H1 (cell line): ENCODE data around the gene PPAN. TPM values are rescaled to one million over a fixed set of nuclear protein-coding genes. Genes with fewer than 3 reads are reported as not detected.

Experiments
- CTCF ChIA-PET: fragments of 300-600 bp; sonication (Branson Sonifier 250); formaldehyde crosslinking; loops from one replicate; lab custom pipeline; 2021; ENCODE audit not compliant: partially characterized antibody; lab: Charles Lee
- POLR2A ChIA-PET: fragments of 300-600 bp; sonication (Branson Sonifier 250); formaldehyde crosslinking; loops from one replicate; lab custom pipeline; 2021; ENCODE audit warnings: inconsistent platforms; ENCODE audit not compliant: partially characterized antibody; lab: Charles Lee
- DNase-seq, 2 experiments: peaks; one replicate each; pipeline versions ENCODE4 v3.0.0 to v3.0.0-alpha.2; 2010 to 2022; ENCODE audit warnings: low spot score in 2 of 2, low read depth in 1 of 2, mixed read lengths in 1 of 2
- FAIRE-seq: peaks from 2 replicates; lab custom pipeline; 2011; peaks lifted over from hg19 to GRCh38; lab: Jason Lieb, UNC
- H2AFZ ChIP-seq: 2 replicates; pipeline ENCODE4 v1.8.1; 2012; ENCODE audit warnings: low read length, inconsistent platforms
- H2AK5ac ChIP-seq: 2 replicates; pipeline ENCODE4 v1.6.1; 2013; ENCODE audit warnings: low read depth, low read length
- H2BK120ac ChIP-seq: replicated peaks from 2 replicates; pipeline ENCODE3; 2013; ENCODE audit warnings: low read depth, low read length, inconsistent platforms
- H2BK12ac ChIP-seq: 2 replicates; pipeline ENCODE4 v1.6.1; 2013; ENCODE audit warnings: low read depth, low read length
- H2BK15ac ChIP-seq: 2 replicates; pipeline ENCODE4 v1.6.1; 2013; ENCODE audit warnings: low read length
- H2BK20ac ChIP-seq: 2 replicates; pipeline ENCODE4 v1.6.1; 2013; ENCODE audit warnings: low read length
- H2BK5ac ChIP-seq: 2 replicates; pipeline ENCODE4 v1.6.1; 2013; ENCODE audit warnings: low read depth, low read length
- H3K14ac ChIP-seq: 2 replicates; pipeline ENCODE4 v1.6.1; 2013; ENCODE audit warnings: inconsistent platforms; ENCODE audit not compliant: insufficient read length
- H3K18ac ChIP-seq: 2 replicates; pipeline ENCODE4 v1.6.1; 2013; ENCODE audit warnings: low read length; ENCODE audit errors: extremely low read depth
- H3K23ac ChIP-seq: 2 replicates; pipeline ENCODE4 v1.6.1; 2013; ENCODE audit warnings: inconsistent platforms; ENCODE audit not compliant: insufficient read length
- H3K23me2 ChIP-seq: 2 replicates; pipeline ENCODE4 v1.6.1; 2013; ENCODE audit warnings: low read depth, low read length
- H3K27ac ChIP-seq: 2 replicates; pipeline ENCODE4 v1.6.1; 2011; ENCODE audit warnings: low read depth, low read length, inconsistent platforms
- H3K27me3 ChIP-seq, 4 experiments: replicated peaks in 1 of 4; 1 replicate in 1 of 4; 2 replicates in 3 of 4; pipeline versions ENCODE4 v1.6.1 to v1.8.1; 2011 to 2013; ENCODE audit warnings: low read length in 3 of 4, mild to moderate bottlenecking in 3 of 4, inconsistent platforms in 2 of 4, mixed read lengths in 2 of 4, moderate library complexity in 1 of 4; ENCODE audit not compliant: control insufficient read depth in 3 of 4, insufficient read depth in 3 of 4; ENCODE audit errors: extremely low read depth in 1 of 4
- H3K36me3 ChIP-seq, 4 experiments: 2 replicates each; pipeline versions ENCODE4 v1.6.1 to v1.8.1; 2011 to 2013; ENCODE audit warnings: mild to moderate bottlenecking in 4 of 4, low read length in 3 of 4, moderate library complexity in 2 of 4, control low read depth in 1 of 4, inconsistent platforms in 1 of 4; ENCODE audit not compliant: insufficient read depth in 4 of 4, control insufficient read depth in 2 of 4
- H3K4ac ChIP-seq: replicated peaks from 2 replicates; pipeline ENCODE3; 2013; ENCODE audit warnings: low read length, low read depth, mixed read lengths, inconsistent platforms; ENCODE audit not compliant: insufficient read length
- H3K4me1 ChIP-seq, 4 experiments: replicated peaks in 1 of 4; 1 replicate in 1 of 4; 2 replicates in 3 of 4; pipeline versions ENCODE4 v1.6.1 to v1.8.1; 2011 to 2013; ENCODE audit warnings: low read length in 3 of 4, inconsistent platforms in 2 of 4, mixed read lengths in 1 of 4; ENCODE audit not compliant: insufficient read depth in 4 of 4, control insufficient read depth in 3 of 4
- H3K4me2 ChIP-seq, 2 experiments: 2 replicates each; pipeline versions ENCODE4 v1.6.1 to v1.8.1; 2011 to 2013; ENCODE audit warnings: low read depth in 2 of 2, low read length in 2 of 2, control low read depth in 1 of 2, inconsistent platforms in 1 of 2, mild to moderate bottlenecking in 1 of 2; ENCODE audit not compliant: insufficient read depth in 1 of 2
- H3K4me3 ChIP-seq, 4 experiments: fragments of 200-600, 300-600 bp in 1 of 4; sonication (generic), shearing (Covaris generic), sonication (Bioruptor Twin) in 1 of 4; 2 replicates each; pipeline versions ENCODE4 v1.5.1 to v1.8.1; 2011 to 2016; ENCODE audit warnings: low read length in 4 of 4, low read depth in 3 of 4, control low read depth in 2 of 4, inconsistent platforms in 2 of 4, mild to moderate bottlenecking in 2 of 4, mixed read lengths in 1 of 4, moderate library complexity in 1 of 4; ENCODE audit not compliant: insufficient read depth in 2 of 4; ENCODE audit errors: extremely low read depth in 1 of 4
- H3K56ac ChIP-seq: replicated peaks from 2 replicates; pipeline ENCODE3; 2013; ENCODE audit warnings: low read depth, mild to moderate bottlenecking, mixed read lengths, low read length, inconsistent platforms; ENCODE audit not compliant: insufficient read length
- H3K79me1 ChIP-seq: 2 replicates; pipeline ENCODE4 v1.6.1; 2013; ENCODE audit warnings: low read depth, low read length, control low read depth
- H3K79me2 ChIP-seq, 2 experiments: 2 replicates each; pipeline versions ENCODE4 v1.6.1 to v1.8.1; 2012 to 2013; ENCODE audit warnings: low read length in 2 of 2, mild to moderate bottlenecking in 2 of 2, inconsistent platforms in 1 of 2; ENCODE audit not compliant: insufficient read depth in 2 of 2, control insufficient read depth in 1 of 2
- H3K9ac ChIP-seq, 4 experiments: replicated peaks in 1 of 4; 1 replicate in 1 of 4; 2 replicates in 3 of 4; pipeline versions ENCODE4 v1.6.1 to v1.8.1; 2011 to 2013; ENCODE audit warnings: low read depth in 3 of 4, low read length in 3 of 4, control low read depth in 2 of 4, mild to moderate bottlenecking in 2 of 4, moderate library complexity in 2 of 4, inconsistent platforms in 1 of 4; ENCODE audit errors: extremely low read depth in 1 of 4
- H3K9me3 ChIP-seq, 2 experiments: 2 replicates each; pipeline versions ENCODE4 v1.6.1 to v1.8.1; 2012 to 2013; ENCODE audit warnings: mild to moderate bottlenecking in 2 of 2, moderate library complexity in 2 of 2, control low read depth in 1 of 2, inconsistent platforms in 1 of 2, low read depth in 1 of 2, low read length in 1 of 2, mixed read lengths in 1 of 2; ENCODE audit not compliant: insufficient read depth in 2 of 2
- H4K20me1 ChIP-seq, 2 experiments: replicated peaks in 1 of 2; 2 replicates each; pipeline versions ENCODE3 to v1.8.1; 2011 to 2013; ENCODE audit warnings: inconsistent platforms in 2 of 2, low read length in 2 of 2, mild to moderate bottlenecking in 1 of 2; ENCODE audit not compliant: insufficient read depth in 2 of 2, control insufficient read depth in 1 of 2
- H4K5ac ChIP-seq: 2 replicates; pipeline ENCODE4 v1.6.1; 2013; ENCODE audit warnings: low read length, low read depth, mixed read lengths, inconsistent platforms; ENCODE audit not compliant: insufficient read length
- H4K8ac ChIP-seq: 2 replicates; pipeline ENCODE4 v1.8.0; 2013; ENCODE audit warnings: mild to moderate bottlenecking, moderate library complexity, low read length, inconsistent platforms; ENCODE audit not compliant: insufficient read depth; ENCODE audit errors: extremely low read depth
- H4K91ac ChIP-seq: replicated peaks from 2 replicates; pipeline ENCODE3; 2013; ENCODE audit warnings: low read length, mixed read lengths, inconsistent platforms; ENCODE audit not compliant: insufficient read length
- ATF2 ChIP-seq: IDR thresholded peaks from 2 replicates; pipeline ENCODE4 v1.6.1; 2012; ENCODE audit warnings: low read length, inconsistent platforms
- CEBPB ChIP-seq: IDR thresholded peaks from 2 replicates; pipeline ENCODE4 v1.6.1; 2012; ENCODE audit warnings: low read depth, low read length
- CREB1 ChIP-seq: IDR thresholded peaks from 2 replicates; pipeline ENCODE4 v1.6.1; 2012; ENCODE audit warnings: inconsistent platforms
- CTBP2 ChIP-seq: IDR thresholded peaks from 2 replicates; pipeline ENCODE4 v1.7.0; 2011; ENCODE audit warnings: borderline replicate concordance, mild to moderate bottlenecking, moderate library complexity, mixed read lengths, low read length; ENCODE audit not compliant: insufficient read depth, insufficient read length
- EP300 ChIP-seq, 2 experiments: IDR thresholded peaks; 1 replicate in 1 of 2; 2 replicates in 1 of 2; pipeline ENCODE4 v1.6.1; 2011 to 2012; ENCODE audit warnings: low read depth in 2 of 2, low read length in 2 of 2, mild to moderate bottlenecking in 2 of 2, borderline replicate concordance in 1 of 2, inconsistent platforms in 1 of 2, moderate library complexity in 1 of 2
- JUND ChIP-seq: IDR thresholded peaks from 2 replicates; pipeline ENCODE4 v1.6.1; 2011; ENCODE audit warnings: mild to moderate bottlenecking, improper control_type of control experiment, low read length
- WGBS, 2 experiments: shearing (Covaris generic) in 1 of 2; methylation state at CpG; one replicate each; pipeline versions ENCODE4 v1.1.6 to v1.1.7; 2013 to 2015; ENCODE audit warnings: low lambda C conversion rate in 2 of 2, mixed read lengths in 2 of 2, inconsistent platforms in 1 of 2, low coverage in 1 of 2, missing lambda C conversion rate in 1 of 2; ENCODE audit not compliant: insufficient replicate concordance in 2 of 2, insufficient coverage in 1 of 2, insufficient read length in 1 of 2; ENCODE audit errors: extremely low coverage in 1 of 2, missing lambda C conversion rate in 1 of 2; 5-methylcytosine and 5-hydroxymethylcytosine counted together
- polyA plus RNA-seq, 7 experiments: library from polyadenylated mRNA; depleted of rRNA in 3 of 7; stranded (reverse) in 5 of 7; unstranded in 2 of 7; fragments of >200 nt in 5 of 7; fragments of 200-250 nt in 2 of 7; gene quantifications; 1 replicate in 5 of 7; 2 replicates in 1 of 7; 4 replicates in 1 of 7; pipeline versions ENCODE4 v1.2.1 to v1.2.3, GENCODE V29; 2011 to 2013; ENCODE audit warnings: missing spikeins in 2 of 7, mixed read lengths in 2 of 7
- total RNA-seq: library from RNA; stranded (reverse); fragmentation: NEBNext Ultra II Directional; extraction: Animal tissue kit (Norgen Biotek cat#: 25700); gene quantifications from 2 replicates; pipeline ENCODE4 v1.2.1, GENCODE V29; 2021
- TF ChIP-seq, protein P1 (sequence below): IDR thresholded peaks from 2 replicates; pipeline ENCODE4 v1.6.1; 2011; ENCODE audit warnings: low read length, improper control_type of control experiment

PPAN gene
- total and polyA plus RNA-seq, 2 of the 8 experiments (the other 6 are each of a cell fraction or from before 2014, with no cell fraction given): 48.8 to 74.4 TPM

DNA sequence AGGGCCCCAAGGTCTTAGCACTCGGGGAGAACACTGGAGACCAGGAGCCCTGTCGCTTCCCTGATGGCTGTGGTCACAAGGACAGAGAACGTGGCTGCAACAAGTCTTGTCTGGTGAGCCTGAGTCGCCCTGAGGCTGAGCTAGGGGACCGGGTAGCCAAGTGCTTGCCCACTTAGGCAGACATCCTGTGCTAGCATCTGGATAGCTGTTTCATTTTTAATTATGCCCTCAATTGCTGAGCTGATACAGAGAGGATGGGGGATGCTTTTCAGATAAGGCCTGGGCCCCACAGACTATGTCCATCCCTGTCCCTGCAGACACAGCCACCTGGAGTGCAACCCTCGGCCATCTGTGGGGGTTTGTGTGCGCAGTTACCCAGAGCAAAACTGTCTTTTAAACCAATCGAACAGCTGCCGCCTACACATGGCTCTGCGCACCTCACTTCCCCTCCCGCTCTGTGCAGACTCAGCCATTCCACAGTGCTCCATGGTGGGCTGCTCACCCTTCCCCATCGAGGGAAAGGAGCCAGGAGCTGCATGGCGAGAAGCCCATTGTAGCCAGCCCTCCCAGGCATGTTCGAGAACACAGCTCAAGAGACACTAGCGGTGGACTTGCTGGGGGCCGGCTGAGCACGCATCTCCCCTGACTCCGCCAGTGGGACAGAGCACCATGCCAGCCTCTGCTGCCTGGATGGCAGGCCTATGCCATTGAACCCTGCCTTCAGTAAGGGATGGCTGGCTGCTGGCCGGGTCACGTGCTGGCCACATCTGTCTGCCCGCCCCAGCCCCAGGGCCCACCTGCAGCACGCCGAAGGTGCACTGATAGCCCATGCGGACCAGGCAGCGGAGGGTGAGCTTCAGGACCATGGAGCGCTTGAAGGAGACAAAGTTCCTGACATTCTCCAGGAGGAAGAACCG, 33.0 kb downstream of the PPAN start:
- H3K79me2 ChIP-seq: no peaks in the 10 kb centered on the region
- H4K5ac ChIP-seq: no peak overlapping the region
- no peak overlapping the region for H3K27ac ChIP-seq
- no peak overlapping the region for H4K8ac ChIP-seq
- no peak overlapping the region for H3K4me2 ChIP-seq
- H2BK12ac ChIP-seq: no peak overlapping the region
- DNase-seq (no peak), FAIRE-seq (no peak)
- no peak for TF ChIP-seq EP300 (IDR thresholded peaks at IDR 0.05; ENCODE audit: borderline replicate concordance in 1 of 2, low read depth in 2 of 2, low read length in 2 of 2)
- no peak for TF ChIP-seq CTBP2
- TF ChIP-seq CEBPB: no peak
- no peak for TF ChIP-seq CREB1
- no peak for TF ChIP-seq ATF2
- TF ChIP-seq, protein P1, sequence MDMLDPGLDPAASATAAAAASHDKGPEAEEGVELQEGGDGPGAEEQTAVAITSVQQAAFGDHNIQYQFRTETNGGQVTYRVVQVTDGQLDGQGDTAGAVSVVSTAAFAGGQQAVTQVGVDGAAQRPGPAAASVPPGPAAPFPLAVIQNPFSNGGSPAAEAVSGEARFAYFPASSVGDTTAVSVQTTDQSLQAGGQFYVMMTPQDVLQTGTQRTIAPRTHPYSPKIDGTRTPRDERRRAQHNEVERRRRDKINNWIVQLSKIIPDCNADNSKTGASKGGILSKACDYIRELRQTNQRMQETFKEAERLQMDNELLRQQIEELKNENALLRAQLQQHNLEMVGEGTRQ: no peak
- TF ChIP-seq JUND: no peak
- H3K4me1 ChIP-seq: no peaks in the 10 kb centered on the region
- no peak overlapping the region for H2BK15ac ChIP-seq
- H3K14ac ChIP-seq: no peak overlapping the region
- no peak overlapping the region for H3K4me3 ChIP-seq
- H3K23ac ChIP-seq: no peak overlapping the region
- no peak overlapping the region for H2AFZ ChIP-seq
- no peak overlapping the region for H3K18ac ChIP-seq
- H4K20me1 ChIP-seq: peaks cover 8 to 30% of the 10 kb centered on the region in 2 experiments
- no peak overlapping the region for H3K9ac ChIP-seq
- H3K56ac ChIP-seq: no peak overlapping the region
- H3K79me1 ChIP-seq: no peaks in the 10 kb centered on the region
- H2BK5ac ChIP-seq: no peak overlapping the region
- H2BK120ac ChIP-seq: no peak overlapping the region
- ChIA-PET POLR2A (interaction anchor here (0.6 to 29.1 kb wide), 3 partner anchors 10 to 125 kb away, joined by 3 to 412 read pairs (median 4); partner anchors contain the start of genes ANGPTL6, P2RY11 and PPAN), CTCF (interaction anchor here (0.6 to 1.4 kb wide), 9 partner anchors 8 to 303 kb away, joined by 3 to 4 read pairs (median 3); partner anchors contain the start of gene ICAM1)
- H2BK20ac ChIP-seq: no peak overlapping the region
- no peaks in the 10 kb centered on the region for H3K23me2 ChIP-seq
- 92% methylated on average over 27 of the region's 27 CpGs; no CpG with 5 or more reads in 1 of the 2 experiments for WGBS, 2 experiments
- H3K36me3 ChIP-seq: peaks cover 53 to 98% (median 84%) of the 10 kb centered on the region in 4 experiments
- H3K4ac ChIP-seq: no peak overlapping the region
- no peaks in the 10 kb centered on the region for H3K9me3 ChIP-seq
- no peak overlapping the region for H2AK5ac ChIP-seq
- no peaks in the 10 kb centered on the region for H3K27me3 ChIP-seq
- no peak overlapping the region for H4K91ac ChIP-seq
